ENCODE measurements around the gene C2CD2. TPM values are rescaled to one million over a fixed set of nuclear protein-coding genes. Genes with fewer than 3 reads are reported as not detected.

Gene C2CD2
- total RNA-seq, 2 donors from 2014 or later = 27.3 to 30.5 TPM

DNA sequence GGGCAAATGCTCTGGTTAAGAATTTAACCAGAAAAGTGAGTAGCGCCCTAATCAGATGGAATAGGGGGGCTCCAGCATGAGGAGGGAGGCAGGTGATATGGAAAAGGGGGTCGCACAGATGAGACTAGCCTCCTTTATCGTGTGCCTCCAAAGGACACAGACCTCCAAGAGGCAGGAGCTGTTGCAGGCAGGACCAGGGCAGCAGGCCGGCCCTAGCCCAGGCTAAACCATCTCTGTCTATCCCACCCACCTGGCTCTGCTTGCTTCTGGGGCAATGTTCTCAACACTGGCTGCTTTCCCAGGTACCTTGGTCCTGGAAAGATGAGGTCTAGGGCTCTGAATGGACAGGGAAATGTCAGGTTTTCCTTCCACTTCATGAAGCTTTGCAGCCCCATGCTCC lies 36.3 kb downstream of the C2CD2 start:
- Histone ChIP-seq H3K4me3 (no peak overlapping the region), H3K36me3 (peaks cover 0 to 10% of the 10 kb centered on the region in 2 donors), H3K27ac (no peak overlapping the region), H3K4me1 (replicated peaks) (no peaks in the 10 kb centered on the region), H3K9me3 (no peaks in the 10 kb centered on the region), H3K27me3 (replicated peaks; ENCODE audit: insufficient read depth) (no peaks in the 10 kb centered on the region)
- intact Hi-C loops (cut with DNase I) = no loop called here
- WGBS = 94% methylated on average over 4 of the region's 4 CpGs
- DNase-seq (ENCODE audit: low spot score) = no peak
- TF ChIP-seq POLR2A (IDR thresholded peaks at IDR 0.05) (no peak), POLR2AphosphoS5 (IDR thresholded peaks at IDR 0.05) (no peak)
- TF ChIP-seq, protein P1, sequence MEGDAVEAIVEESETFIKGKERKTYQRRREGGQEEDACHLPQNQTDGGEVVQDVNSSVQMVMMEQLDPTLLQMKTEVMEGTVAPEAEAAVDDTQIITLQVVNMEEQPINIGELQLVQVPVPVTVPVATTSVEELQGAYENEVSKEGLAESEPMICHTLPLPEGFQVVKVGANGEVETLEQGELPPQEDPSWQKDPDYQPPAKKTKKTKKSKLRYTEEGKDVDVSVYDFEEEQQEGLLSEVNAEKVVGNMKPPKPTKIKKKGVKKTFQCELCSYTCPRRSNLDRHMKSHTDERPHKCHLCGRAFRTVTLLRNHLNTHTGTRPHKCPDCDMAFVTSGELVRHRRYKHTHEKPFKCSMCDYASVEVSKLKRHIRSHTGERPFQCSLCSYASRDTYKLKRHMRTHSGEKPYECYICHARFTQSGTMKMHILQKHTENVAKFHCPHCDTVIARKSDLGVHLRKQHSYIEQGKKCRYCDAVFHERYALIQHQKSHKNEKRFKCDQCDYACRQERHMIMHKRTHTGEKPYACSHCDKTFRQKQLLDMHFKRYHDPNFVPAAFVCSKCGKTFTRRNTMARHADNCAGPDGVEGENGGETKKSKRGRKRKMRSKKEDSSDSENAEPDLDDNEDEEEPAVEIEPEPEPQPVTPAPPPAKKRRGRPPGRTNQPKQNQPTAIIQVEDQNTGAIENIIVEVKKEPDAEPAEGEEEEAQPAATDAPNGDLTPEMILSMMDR (IDR thresholded peaks at IDR 0.05) = no peak

DNA sequence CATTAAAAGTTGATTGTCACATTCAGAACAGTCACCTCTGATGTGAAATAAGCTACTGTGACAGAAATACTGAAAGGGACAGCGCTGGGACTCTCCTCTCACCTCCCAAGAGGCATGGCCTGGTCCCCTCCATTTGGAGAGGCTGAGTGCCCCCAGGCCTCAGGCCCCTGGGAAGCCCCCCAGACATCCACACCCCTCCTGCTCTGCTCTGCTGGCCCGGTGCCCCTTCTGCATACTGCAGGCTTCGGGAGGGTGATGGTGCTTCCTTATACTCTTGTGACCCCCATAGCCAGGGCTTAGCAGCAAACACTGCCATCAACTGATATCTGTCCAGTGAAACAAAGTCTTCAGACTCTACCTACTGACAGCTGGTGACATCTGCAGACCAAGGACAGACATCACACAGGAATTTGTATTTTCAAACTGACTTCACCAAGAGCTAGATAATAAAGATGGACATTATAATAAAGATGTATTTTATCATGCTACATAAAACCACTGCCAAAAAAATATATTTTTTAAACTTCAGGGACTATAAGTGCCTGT lies 36.9 kb downstream of the C2CD2 start:
- TF ChIP-seq, protein P1 (IDR thresholded peaks at IDR 0.05) = no peak
- no peak for TF ChIP-seq POLR2A (IDR thresholded peaks at IDR 0.05)
- TF ChIP-seq POLR2AphosphoS5 (IDR thresholded peaks at IDR 0.05) = no peak
- 85% methylated on average over 3 of the region's 3 CpGs for WGBS

DNA sequence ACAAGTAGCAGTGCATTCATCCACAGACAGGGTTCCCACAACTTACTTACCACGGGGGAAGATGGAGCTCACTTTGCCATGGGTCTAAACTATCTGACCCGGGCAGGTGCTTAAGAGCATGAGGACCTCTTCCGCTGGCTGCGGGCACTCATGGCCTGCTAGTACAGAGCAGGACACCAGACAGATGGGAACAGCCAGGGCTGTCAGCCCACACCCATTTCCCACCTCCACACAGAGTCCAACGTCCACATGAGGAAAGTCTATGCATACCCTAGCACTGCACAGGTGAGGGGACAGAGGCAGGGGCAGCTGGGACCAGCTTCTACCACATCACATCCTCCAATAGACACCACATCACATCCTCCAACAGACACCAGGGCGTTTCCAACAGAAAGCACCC lies 38.9 kb downstream of the C2CD2 start:
- Histone ChIP-seq H3K27ac (no peak overlapping the region), H3K4me3 (no peak overlapping the region), H3K9me3 (no peaks in the 10 kb centered on the region), H3K27me3 (replicated peaks; ENCODE audit: insufficient read depth) (no peaks in the 10 kb centered on the region), H3K4me1 (replicated peaks) (no peaks in the 10 kb centered on the region), H3K36me3 (peaks cover 0 to 10% of the 10 kb centered on the region in 2 donors)
- no peak for DNase-seq (ENCODE audit: low spot score)
- intact Hi-C loops (cut with DNase I) = no loop called here
- no peak for TF ChIP-seq POLR2A (IDR thresholded peaks at IDR 0.05)
- TF ChIP-seq, protein P1 (IDR thresholded peaks at IDR 0.05) = no peak
- no peak for TF ChIP-seq POLR2AphosphoS5 (IDR thresholded peaks at IDR 0.05)
- 89% methylated on average over 6 of the region's 6 CpGs for WGBS

More for the DNA sequence above, 36.9 kb downstream of the C2CD2 start:
- Histone ChIP-seq H3K4me3 (no peak overlapping the region), H3K9me3 (no peaks in the 10 kb centered on the region), H3K36me3 (peaks cover 0 to 10% of the 10 kb centered on the region in 2 donors), H3K4me1 (replicated peaks) (no peaks in the 10 kb centered on the region), H3K27me3 (replicated peaks; ENCODE audit: insufficient read depth) (no peaks in the 10 kb centered on the region), H3K27ac (no peak overlapping the region)
- DNase-seq (ENCODE audit: low spot score) = no peak
- intact Hi-C loops (cut with DNase I) = no loop called here

DNA sequence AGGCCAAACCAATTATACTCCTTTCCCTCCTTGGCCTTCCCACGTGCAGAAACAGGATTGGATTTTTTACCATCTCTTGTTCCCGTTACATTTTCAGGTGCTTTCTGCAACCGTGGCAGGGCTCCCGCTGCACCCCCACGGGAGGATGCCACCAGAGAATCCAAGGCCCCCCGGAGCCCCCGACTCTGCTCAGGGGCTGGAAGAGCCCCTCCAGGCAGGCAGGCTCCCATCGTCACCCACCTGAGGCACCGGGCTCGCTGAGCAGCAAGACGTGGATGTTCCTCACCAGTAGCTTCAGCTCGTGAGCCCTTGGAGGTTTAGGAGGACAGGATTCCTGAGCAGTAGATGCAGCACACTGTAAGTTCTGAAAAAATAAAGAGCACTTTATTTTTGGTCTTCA lies 39.5 kb downstream of the C2CD2 start:
- Histone ChIP-seq H3K4me3 (no peak overlapping the region), H3K4me1 (replicated peaks) (no peaks in the 10 kb centered on the region), H3K9me3 (no peaks in the 10 kb centered on the region), H3K36me3 (peaks cover 0 to 10% of the 10 kb centered on the region in 2 donors), H3K27me3 (replicated peaks; ENCODE audit: insufficient read depth) (no peaks in the 10 kb centered on the region), H3K27ac (no peak overlapping the region)
- TF ChIP-seq POLR2A (IDR thresholded peaks at IDR 0.05) (no peak), POLR2AphosphoS5 (IDR thresholded peaks at IDR 0.05) (no peak)
- TF ChIP-seq, protein P1 (IDR thresholded peaks at IDR 0.05) = no peak
- intact Hi-C loops (cut with DNase I) = no loop called here
- DNase-seq (ENCODE audit: low spot score) = no peak
- WGBS = 94% methylated on average over 12 of the region's 12 CpGs

DNA sequence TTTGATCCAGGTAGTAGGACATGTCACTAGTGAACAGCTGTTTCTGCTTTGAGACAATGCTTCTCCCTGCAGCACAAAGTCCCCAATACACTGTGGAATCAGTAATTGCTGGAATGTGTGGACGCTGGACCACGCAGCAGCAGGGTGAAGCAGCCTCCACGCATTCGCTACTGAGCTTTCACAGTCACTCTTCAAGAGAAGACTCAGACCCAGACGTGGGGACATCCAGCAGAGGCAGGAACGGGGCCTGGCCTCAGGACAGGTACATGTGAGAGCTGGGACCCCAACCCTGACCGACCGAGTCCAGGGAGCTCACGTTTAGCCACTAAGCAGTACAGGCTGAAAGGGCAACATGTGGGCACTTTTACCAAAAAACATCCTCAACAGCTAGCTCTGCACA lies 40.6 kb downstream of the C2CD2 start:
- Histone ChIP-seq H3K4me3 (no peak overlapping the region), H3K27ac (no peak overlapping the region), H3K9me3 (no peaks in the 10 kb centered on the region), H3K4me1 (replicated peaks) (no peaks in the 10 kb centered on the region), H3K36me3 (peaks cover 0 to 10% of the 10 kb centered on the region in 2 donors), H3K27me3 (replicated peaks; ENCODE audit: insufficient read depth) (no peaks in the 10 kb centered on the region)
- WGBS = 86% methylated on average over 9 of the region's 9 CpGs
- TF ChIP-seq, protein P1 (IDR thresholded peaks at IDR 0.05) = no peak
- TF ChIP-seq POLR2A (IDR thresholded peaks at IDR 0.05) (no peak), POLR2AphosphoS5 (IDR thresholded peaks at IDR 0.05) (no peak)
- intact Hi-C loops (cut with DNase I) = no loop called here
- DNase-seq (ENCODE audit: low spot score) = no peak

Measured in prostate gland (tissue), 2 donors.